Epithelial cell of proximal tubule (primary cell): Measurements from ENCODE around the gene CELA2B. TPM values are rescaled to one million over a fixed set of nuclear protein-coding genes. Genes with fewer than 3 reads are reported as not detected.

Source experiments
- DNase-seq: peaks from one replicate; pipeline ENCODE4 v3.0.0-alpha.2; 2011; ENCODE audit warnings: low read depth
- H3K4me3 ChIP-seq: 2 replicates; pipeline ENCODE4 v1.5.1; 2011; ENCODE audit warnings: low read depth, mild to moderate bottlenecking, low read length
- CTCF ChIP-seq: conservative IDR thresholded peaks from 2 replicates; pipeline ENCODE4 v1.5.1; 2012; ENCODE audit warnings: low read depth, mild to moderate bottlenecking, low read length
- total RNA-seq: library from RNA; depleted of rRNA; stranded (reverse); fragments of >200 nt; gene quantifications from 2 replicates; pipeline ENCODE4 v1.2.3, GENCODE V29; 2015

The CELA2B gene
- total RNA-seq, 1 donor from 2014 or later: not detected

- H3K4me3 ChIP-seq: no peak overlapping the region
- TF ChIP-seq CTCF: no peak
- DNase-seq: no peak
These were observed 24.6 kb downstream of the CELA2B start for GRCh38 chr1:15500184-15501178.

GRCh38 chr1:15501208-15502032 is 25.5 kb downstream of the CELA2B start:
- H3K4me3 ChIP-seq: no peak overlapping the region
- no peak for DNase-seq
- peak; percentile 87 for TF ChIP-seq CTCF

DNA sequence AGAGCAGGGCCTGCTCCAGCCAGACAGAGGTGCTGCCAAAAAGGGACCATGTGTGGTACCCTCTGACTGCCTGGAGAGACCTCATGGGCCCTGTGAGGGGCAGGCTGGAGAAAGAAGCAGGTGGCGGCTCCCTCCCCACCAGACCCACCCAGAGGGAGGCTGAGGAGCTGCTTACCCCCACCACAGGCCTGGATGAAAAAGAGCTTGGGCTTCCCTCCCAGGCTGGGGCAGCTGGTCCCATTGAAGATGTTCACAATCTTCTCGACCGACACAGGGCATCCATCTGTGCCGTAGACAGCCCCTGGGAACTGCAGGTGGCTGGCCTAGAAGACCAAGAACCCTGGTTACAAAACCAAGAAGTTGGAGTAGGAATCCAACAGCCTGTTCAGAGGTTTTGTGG is 28.5 kb downstream of the CELA2B start:
- no peak for DNase-seq
- no peak for TF ChIP-seq CTCF
- H3K4me3 ChIP-seq: no peak overlapping the region

DNA sequence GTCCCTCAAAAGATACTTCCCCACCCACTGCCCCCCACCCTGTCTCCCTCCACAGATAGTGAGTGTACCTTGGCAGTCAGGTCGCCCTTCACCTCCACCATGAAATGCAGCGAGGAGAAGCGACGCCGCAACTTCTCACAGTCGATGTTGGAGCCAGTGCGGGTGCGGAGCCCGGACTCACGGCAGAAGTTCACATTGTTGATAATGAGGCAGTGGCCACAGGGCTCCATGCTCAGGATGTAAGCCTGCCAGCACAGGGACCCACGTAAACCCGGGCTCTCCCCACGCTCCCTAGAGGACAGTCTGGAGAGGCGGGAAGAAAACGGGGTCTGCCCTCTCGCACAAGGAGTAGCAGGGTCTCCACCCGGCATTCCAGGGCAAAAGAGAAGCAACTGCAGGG is 30.9 kb downstream of the CELA2B start:
- no peak for TF ChIP-seq CTCF
- no peak overlapping the region for H3K4me3 ChIP-seq
- DNase-seq: no peak

DNA sequence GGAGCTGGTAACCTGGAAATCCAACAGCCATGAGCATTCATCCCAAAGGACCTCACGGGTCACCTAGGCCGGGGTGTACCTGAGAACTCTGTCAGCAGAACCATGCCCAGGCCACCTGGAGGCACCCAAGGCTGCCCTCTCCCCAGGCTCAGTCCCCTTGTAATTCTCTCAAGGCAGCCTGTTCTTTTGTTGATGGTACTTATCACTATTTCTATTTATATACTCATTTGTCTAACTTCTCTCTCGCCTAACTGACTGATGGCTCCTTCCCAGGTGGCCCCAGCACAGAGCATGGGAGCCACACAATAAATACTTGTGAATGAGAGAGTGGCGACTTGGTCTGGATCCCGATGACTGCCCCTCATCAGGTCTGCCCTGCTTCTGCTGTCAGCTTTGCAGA is 31.4 kb downstream of the CELA2B start:
- no peak overlapping the region for H3K4me3 ChIP-seq
- DNase-seq: no peak
- no peak for TF ChIP-seq CTCF

DNA sequence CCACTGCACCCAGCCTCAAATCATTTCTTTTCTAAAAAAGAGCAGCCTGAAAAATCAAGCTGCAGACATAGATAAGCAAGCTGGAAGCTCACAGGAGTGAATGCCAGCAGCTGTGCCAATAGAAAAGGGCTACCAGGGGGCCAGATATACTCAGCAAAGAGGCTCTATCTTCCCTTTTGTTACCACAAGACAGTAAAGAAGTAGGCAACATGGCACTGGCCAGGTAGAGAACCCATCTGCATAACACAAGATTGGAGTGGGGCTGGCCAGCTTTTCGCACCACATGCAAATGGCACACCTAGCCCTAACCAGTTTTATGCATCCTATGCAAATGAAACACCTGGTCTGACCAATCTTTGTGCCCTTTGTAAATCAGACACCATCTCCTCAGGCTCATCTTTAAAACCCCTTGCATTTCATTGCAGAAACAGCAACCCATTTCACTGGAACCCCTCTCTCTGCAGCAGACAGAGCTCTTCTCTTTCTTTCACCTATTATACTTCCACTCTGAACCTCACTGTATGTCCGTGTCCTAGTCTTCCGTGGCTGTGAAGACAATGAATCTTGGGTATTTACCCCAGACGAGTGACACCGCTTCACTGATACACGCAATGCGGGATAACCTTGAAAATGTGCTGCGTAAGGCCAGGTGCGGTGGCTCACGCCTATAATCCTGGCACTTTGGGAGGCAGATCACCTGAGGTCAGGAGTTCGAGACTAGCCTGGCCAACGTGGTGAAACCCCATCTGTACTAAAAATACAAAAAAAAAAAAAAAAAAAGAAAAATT is 33.0 kb downstream of the CELA2B start:
- DNase-seq: no peak
- no peak overlapping the region for H3K4me3 ChIP-seq
- TF ChIP-seq CTCF: no peak
